SK-N-MC (cell line): Measurements from ENCODE around the gene STK33.

Source experiments
- EZH2 ChIP-seq: fragments of 200-600 bp; sonication (generic); IDR thresholded peaks from one replicate; pipeline ENCODE4 v1.6.1; 2017; ENCODE audit warnings: antibody characterized with exemption
- POLR2AphosphoS5 ChIP-seq: IDR thresholded peaks from 2 replicates; pipeline ENCODE4 v1.6.1; 2012; ENCODE audit warnings: mild to moderate bottlenecking, low read depth, low read length, borderline replicate concordance

DNA sequence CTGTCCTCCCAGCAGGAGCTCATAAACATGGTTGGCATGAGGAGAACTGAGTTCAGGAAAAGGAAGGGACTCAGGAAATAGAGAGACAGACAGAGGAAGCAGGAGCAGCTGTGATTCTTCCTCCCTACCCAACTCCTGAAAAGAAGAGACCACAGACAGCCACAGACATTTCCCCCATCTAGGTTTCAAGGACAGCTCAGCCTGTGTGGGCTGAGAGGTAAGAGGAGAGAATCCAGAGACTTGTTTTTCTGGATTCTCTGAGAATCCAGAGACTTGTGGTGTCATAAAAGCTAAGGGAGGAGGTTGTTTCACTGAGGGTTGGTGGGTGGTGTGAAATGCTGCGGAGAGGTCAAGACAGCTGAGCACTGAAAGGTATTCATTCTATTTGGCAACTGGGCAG, 19.0 kb upstream of the STK33 start:
- no peak for TF ChIP-seq POLR2AphosphoS5
- TF ChIP-seq EZH2, result no peak
